GM18517 (cell line): Measurements from ENCODE around the gene TRAF7.
"Not testable (repeated sequence)": the region's sequence is repeated elsewhere in the genome, so short reads cannot be mapped to it uniquely, and the experiment has no call there.

Experiments used
- ATAC-seq: cut with Tn5 transposase; IDR thresholded peaks from one replicate; pipeline ENCODE4 v1.9.1; 2021; ENCODE audit warnings: mild to moderate bottlenecking, moderate library complexity; ENCODE audit not compliant: unreplicated experiment

TRAF7 gene

DNA sequence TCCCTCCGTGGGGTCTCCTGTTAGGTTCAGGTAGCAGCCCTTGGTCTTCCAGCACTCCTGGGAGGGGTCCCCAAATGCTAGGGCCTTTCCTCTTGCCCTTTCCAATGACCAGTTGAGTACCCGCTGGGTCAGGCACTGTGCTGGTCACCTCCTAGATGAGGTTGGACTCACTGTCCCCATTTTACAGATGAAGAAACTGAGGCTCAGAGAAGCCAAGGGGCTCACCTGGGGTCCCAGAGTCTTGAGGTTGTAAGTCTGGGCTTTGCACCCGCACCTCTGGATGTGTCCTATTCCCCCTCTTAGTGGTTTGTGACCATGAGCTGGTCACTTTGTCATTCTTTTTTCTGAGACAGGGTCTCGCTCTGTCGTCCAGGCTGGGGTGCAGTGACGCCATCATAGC lies 42.2 kb downstream of the TRAF7 start:
- ATAC-seq: no peak

DNA sequence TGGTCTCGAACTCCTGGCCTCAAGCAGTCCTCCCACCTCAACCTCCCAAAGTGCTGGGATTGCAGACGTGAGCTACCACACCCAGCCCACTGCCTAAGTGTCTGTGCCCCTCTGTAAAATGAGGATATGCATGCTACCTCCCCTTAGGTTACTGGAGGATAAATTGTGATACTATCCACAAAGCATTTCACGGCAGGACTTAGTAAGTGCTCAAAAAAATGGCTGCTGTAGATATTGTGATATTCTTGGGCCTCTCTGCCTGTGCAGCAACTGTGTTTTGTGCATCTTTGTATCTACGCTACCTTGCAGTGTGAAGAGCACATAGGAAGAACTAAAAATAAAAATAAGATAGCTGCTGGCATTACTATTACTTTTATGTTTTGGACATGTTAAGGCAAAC lies 42.7 kb downstream of the TRAF7 start:
- no peak for ATAC-seq

DNA sequence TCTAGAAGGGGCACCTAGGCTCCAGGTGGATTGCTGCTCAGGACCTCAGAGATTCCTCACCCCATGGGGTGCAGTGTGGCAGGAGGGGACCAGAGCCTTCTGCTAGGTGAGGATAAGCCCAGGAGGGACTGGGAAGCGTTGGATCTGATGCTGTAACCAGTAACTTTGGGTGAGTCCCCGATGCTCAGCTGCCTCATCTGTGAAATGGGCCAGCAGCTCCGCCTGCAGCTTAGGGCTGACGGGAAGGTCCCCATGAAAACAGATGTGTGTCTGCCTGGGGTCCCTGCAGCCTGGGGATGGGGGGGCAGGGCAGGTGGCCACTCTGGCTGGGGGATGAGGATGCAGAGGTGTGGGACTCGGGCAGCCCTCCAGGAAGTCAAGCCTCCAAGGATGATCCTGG lies 43.5 kb downstream of the TRAF7 start:
- no peak for ATAC-seq

DNA sequence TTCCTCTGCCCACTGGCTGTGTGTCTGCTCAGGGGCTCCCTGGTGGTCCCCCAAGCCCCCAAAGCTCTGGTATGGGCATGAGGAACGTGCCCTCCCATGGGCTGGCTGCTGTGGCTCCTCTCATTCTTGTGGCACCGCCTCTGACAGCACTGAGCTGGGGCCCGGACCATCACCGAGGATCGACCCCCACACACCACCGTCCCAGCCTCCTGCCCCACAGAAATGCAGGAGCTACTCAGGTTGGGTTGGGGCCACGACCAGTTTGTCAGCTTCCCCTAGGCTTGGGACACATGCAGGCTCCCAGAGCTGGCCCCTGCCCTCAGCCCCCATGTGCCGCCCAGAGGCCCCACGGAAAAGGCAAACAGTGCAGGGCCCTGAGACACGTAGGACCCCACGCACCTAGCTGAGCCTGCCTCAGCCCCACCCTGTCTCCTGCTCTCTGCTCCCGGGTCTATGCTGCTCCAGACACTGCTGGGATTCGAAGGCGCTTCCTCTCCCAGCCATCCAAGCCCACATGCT lies 44.1 kb downstream of the TRAF7 start:
- ATAC-seq: no peak

DNA sequence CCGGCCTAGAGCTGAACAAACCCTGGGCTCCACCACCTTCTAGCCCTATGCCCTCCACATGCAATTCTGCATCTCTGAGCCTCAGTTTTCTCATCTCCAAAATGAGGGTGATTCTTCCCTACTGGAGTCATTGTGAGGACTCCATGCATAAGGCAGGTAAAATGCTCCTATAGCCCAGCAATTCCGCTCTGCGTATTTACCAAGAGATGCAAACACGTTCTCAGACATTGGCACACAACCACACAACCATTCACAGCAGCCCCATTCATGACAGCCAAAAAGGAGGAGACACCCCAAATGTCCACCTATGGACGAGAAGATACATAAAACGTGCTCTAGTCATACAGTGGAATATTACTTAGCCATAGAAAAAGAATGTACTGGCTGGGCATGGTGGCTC lies 44.7 kb downstream of the TRAF7 start:
- no peak for ATAC-seq

DNA sequence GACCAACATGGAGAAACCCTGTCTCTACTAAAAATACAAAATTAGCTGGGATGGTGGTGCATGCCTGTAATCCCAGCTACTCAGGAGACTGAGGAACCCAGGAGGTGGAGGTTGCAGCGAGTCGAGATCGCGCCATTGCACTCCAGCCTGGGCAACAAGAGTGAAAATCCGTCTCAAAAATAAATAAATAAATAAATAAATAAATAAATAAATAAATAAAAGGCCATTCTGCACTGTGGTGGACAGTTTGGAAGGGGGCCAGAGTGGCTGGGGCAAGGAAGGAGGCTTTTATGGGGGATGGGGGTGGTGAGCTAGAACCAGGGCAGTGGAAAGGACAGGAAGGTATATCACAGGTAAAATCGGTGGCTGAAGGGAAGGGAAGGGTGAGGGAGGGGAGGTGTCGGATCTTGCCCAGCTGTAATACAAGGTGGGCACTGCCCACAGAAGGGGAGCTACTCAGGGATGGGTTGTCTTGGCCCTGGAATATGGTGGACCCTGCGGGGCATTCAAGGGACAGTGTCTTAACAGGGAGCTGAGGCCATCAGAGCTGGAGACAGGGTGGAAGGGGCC lies 47.6 kb downstream of the TRAF7 start:
- not testable (repeated sequence) for ATAC-seq

DNA sequence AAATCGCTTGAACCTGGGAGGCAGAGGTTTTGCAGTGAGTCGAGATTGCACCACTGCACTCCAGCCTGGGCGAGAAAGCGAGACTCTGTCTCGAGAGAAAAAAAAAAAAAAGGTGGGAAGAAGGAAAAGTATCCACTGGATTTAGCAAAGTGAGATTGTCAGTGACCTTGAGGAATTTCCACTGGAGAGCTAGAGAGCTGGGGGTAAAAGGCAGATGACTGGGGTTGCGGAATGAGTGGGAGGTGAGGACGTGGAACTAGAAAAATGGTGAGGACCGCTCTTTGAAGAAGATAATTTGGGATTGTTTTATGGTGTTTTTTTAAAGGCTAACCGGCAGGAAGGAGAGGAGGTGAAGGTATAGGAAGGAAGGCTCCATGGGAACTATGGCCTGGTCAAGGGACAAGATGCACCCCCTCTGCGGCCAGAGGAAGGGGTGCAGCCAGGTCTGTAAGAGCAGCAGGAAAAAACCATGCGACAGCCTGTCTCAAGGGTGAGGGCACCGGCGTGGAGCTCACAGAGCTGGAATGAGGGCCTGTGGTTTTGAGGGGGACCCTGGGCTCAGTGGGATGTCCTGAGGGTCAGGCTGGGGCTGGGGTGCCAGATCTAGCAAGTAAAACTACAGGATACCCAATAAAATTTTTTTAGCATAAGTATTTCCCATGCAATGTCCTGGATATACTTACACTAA lies 49.0 kb downstream of the TRAF7 start:
- no peak for ATAC-seq

DNA sequence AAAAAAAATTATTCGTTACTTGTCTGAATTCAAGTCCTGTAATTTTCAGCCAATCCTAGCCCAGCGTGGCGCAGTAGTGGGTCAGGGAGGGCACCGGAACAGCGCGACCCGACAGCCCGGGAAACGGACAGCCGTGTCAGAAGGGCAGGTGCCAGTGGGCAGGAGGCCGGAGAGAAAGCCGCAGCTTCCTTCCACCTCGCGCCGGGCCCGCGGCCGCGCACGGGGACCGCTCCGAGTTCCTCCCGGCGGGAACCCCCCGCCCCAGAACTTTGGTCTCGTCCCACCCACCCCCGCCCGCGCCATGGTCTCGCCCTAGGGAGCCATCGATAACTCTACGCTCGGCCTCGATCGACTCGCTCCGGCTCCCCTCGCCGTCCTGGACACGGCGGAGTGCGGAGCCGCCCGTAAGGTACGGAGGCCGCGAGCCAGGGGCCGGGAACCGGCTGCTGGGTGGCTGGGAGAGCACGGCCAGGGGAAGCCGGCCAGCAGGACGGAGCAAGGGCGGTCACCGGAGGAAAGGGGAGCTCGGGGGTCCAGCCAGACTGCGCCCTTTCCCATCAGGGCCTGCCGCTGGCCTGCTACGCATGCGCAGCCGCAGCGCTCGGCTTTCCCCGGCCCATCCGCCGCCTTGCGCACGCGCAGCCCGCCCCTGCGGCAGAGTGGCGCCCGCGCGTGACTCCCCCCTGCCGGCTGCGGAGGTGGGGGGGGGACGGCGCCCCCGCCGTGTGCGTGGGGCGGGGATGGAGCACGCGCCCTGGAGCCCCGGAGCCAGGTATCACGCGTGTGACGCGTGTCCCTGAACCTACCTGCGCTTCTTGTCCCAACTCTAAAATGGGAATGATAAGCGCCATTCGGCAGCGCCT lies 49.8 kb downstream of the TRAF7 start, which contains the start of gene MLST8:
Gene MLST8, plus strand, starts transcription at position 351 of the 863 bp plus-strand sequence. CDS start 632 bp downstream, outside the sequence.
- ATAC-seq: peak; percentile 71

DNA sequence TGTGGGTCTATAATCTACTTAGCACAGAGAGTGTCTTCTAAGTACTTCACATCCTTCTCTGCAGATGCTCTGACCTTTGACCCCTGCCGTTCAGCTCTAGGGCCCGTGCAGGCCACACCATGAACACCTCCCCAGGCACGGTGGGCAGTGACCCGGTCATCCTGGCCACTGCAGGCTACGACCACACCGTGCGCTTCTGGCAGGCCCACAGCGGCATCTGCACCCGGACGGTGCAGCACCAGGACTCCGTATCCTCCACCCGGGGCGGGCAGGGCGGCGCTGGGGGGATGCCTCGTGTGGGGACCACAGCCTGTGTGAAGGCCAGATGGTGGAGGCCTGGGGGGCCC lies 50.4 kb downstream of the TRAF7 start:
- ATAC-seq: no peak

DNA sequence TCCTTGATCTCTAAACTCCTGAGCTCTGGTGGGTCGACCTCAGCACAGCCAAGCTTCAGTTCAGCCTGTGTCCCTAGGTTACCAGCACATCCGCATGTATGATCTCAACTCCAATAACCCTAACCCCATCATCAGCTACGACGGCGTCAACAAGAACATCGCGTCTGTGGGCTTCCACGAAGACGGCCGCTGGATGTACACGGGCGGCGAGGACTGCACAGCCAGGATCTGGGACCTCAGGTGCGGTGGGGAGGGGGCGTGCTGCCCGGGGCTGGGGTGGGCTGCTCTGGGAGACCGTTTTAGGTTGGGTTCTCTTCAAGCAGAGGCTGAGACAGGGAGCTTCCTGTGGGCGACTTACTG lies 50.8 kb downstream of the TRAF7 start:
- no peak for ATAC-seq

DNA sequence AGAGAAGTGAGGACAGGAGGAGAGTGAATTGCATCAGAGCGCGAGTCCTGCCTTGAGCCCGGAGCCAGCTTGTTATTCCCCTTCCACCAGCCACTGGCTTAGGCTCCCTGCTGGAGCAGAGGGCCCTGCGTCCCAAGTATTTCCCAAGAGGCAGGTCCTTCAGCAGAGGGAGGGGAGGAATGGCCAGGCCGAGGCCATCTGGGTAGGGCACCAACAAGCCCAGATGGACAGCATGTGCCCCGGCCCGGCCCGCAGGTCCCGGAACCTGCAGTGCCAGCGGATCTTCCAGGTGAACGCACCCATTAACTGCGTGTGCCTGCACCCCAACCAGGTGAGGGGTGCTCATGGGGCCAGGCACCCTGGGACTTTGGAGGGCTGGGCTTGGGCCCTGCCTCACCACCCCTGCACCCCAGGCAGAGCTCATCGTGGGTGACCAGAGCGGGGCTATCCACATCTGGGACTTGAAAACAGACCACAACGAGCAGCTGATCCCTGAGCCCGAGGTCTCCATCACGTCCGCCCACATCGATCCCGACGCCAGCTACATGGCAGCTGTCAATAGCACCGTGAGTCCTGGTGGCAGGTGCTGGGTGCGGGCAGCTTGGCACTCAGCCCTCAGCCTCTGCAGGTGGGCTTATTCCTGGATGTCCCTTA lies 51.3 kb downstream of the TRAF7 start:
- ATAC-seq: no peak

DNA sequence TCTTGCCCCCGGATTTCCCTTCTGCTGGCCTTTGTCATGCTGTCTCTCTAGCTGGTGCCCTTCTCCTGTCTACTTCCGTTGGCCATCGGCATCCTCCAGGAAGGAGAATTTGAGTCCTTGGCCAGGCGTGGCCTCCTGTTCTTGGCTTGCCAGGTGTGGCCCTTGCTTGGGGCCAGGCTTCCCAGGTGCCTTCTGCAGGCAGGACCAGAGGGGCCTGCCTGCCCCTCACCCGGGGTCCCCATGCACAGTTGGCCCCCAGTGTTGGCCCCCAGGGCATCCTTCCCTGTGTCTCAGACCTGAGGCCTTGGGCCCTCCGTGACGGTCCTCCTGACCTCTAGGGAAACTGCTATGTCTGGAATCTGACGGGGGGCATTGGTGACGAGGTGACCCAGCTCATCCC lies 52.3 kb downstream of the TRAF7 start:
- no peak for ATAC-seq

DNA sequence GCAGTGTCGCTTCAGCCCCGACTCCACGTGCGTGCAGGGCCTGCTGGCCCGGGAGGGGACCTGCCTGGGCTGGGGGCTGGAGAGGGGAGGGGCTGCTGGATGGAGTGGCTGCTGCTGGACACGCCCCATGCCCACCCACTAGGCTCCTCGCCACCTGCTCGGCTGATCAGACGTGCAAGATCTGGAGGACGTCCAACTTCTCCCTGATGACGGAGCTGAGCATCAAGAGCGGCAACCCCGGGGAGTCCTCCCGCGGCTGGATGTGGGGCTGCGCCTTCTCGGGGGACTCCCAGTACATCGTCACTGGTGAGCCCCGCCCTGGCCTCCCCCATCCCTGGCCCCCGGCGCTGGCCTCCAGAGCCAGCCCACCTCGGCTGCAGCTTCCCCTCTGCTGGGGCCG lies 52.7 kb downstream of the TRAF7 start:
- no peak for ATAC-seq

DNA sequence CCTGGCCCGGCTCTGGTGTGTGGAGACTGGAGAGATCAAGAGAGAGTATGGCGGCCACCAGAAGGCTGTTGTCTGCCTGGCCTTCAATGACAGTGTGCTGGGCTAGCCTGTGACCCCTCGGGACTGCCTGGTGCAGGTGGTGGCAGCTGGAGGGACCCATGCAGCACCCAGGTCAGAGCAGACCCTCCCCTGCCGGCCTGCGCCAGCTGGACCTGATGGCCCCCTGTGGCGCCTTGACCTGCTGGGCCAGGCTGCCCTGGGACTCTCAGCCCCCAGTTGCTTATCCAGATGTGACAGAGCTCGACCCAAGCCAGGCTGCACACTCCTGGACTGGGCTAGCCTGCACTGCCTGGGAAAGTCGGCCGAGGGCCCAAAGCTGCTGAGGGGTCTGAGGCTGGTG lies 53.2 kb downstream of the TRAF7 start:
- no peak for ATAC-seq

DNA sequence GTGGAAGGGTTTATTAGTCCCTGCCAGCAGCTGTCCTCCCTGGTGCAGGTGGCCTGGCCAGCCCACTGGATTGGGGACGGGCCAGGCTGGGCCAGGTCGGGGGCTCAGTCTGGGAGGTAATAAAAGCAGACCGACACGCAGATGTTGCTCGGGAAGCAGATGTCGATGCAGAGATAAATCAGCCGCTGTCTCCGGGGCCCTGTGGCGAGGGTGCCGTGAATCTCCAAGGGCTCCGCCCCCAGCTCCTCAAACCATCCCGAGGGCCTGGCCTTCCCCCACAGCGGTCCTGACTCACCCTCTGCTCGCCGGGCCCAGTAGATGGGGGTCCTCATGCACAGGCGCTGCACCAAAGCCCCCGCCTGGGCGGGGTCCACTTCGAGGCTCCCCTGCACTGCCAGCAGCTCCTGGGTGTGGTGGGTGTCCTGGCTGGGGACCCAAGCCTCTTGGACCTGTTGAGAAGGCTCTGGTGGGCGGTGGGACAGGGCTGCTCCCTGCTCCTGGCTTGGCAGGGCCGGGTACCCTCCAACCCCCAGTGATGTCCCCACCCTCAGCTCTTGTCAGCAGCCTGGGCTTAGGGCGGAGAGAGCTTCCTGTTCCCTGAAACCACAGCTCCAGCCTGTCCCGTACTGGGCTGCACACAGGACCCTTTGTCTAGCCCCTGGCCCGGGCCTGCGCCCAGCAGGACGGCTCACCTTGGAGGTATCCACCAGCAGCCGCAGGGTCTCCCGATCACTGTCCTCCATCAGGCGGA lies 53.9 kb downstream of the TRAF7 start:
- ATAC-seq: no peak

DNA sequence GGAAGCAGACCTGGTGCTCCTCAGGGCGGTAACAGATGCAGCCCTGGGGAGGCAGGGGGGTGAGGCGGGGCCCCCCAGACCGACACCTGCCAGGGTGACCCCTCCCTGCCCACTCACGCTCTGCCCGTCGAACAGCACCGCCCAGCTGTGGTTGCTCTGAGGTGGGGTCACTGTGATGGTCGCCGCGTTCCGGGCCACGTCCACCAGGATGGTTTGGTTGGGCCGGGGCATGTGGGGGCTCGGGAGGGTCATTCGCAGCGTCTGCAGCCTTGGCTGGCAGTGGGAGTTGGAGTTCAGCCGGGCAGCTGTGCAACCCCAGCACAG lies 54.4 kb downstream of the TRAF7 start:
- ATAC-seq: no peak

DNA sequence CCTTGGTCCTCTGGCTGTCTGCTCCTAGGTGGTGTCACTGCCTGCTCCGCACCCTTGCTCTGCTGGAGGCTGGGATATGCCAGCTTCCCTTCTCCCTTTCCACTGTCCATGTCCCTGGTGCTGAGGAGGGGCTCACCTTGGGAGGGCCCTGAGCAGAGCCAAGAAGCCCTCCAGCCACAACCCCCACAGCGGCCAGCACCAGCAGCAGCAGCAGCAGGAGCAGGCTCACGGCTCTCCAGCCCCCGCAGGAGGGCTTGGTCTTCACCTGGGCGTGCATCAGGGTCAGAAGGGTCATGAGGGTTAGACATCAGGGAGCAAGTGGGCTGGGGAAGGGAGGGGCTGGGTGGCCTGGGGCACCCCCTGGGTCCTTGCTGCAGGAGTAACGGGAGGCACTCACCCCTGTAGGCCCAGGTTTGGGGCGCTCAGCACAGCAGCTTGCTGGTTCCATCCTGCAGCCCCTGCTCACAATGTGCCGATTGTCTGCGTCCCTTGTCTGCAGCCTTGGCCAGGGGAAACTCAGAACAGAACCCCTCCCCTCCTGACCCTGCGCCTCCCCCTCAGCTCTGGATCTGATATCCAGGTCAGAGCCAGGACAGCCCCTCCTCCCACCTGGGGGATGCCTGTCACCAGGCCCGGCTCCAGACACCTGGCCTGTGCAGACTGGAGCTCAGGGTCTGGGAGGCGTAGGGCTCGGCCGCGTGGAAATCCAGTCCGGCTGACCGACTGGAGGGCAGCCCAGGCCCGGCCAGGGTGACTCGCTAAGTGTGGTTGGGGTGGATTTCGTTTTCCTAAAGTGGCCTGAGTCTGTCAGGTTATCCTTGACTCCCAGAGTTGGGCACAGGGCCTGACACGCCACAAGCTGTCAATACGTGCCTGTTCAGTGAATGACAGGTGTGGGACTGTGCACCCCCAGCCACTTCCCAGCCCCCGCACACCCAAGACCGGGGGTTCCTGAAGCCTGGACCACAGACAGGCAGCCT lies 55.1 kb downstream of the TRAF7 start, which contains the start of gene BRICD5:
Gene BRICD5, minus strand, starts transcription at position 478 of the 980 bp plus-strand sequence. Its CDS starts 30 bp downstream, at position 448.
- ATAC-seq: no peak

DNA sequence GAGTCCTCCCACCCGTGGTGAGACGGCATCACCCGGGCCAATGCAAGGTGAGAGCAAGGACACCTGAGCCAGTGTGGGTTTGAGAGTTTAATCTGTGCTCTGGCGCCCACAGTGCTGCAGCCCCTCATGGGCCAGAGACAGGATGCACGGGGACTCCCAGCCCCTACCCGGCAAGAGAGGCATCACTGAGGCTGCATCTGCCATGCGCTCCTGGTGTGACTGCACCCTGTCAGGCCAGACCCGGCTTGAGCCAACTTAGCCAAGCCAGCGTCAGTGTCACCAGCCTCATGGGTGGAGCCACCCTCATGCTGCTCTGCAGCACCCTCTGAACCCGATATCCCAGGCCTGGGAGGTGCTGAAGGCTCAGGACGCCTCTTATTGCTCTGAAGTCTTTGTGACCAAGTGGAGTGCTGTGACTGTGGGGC lies 56.4 kb downstream of the TRAF7 start:
- ATAC-seq: no peak
